H1 (cell line): ENCODE results near the gene RBCK1. TPM values are rescaled to one million over a fixed set of nuclear protein-coding genes. Genes with fewer than 3 reads are reported as not detected.

ENCODE experiments used
- CTCF ChIA-PET: fragments of 300-600 bp; sonication (Branson Sonifier 250); formaldehyde crosslinking; loops from one replicate; lab custom pipeline; 2021; ENCODE audit not compliant: partially characterized antibody; lab: Charles Lee
- POLR2A ChIA-PET: fragments of 300-600 bp; sonication (Branson Sonifier 250); formaldehyde crosslinking; loops from one replicate; lab custom pipeline; 2021; ENCODE audit warnings: inconsistent platforms; ENCODE audit not compliant: partially characterized antibody; lab: Charles Lee
- DNase-seq, 2 experiments: peaks; one replicate each; pipeline versions ENCODE4 v3.0.0 to v3.0.0-alpha.2; 2010 to 2022; ENCODE audit warnings: low spot score in 2 of 2, low read depth in 1 of 2, mixed read lengths in 1 of 2
- FAIRE-seq: peaks from 2 replicates; lab custom pipeline; 2011; peaks lifted over from hg19 to GRCh38; lab: Jason Lieb, UNC
- H2AFZ ChIP-seq: 2 replicates; pipeline ENCODE4 v1.8.1; 2012; ENCODE audit warnings: low read length, inconsistent platforms
- H2AK5ac ChIP-seq: 2 replicates; pipeline ENCODE4 v1.6.1; 2013; ENCODE audit warnings: low read depth, low read length
- H2BK120ac ChIP-seq: replicated peaks from 2 replicates; pipeline ENCODE3; 2013; ENCODE audit warnings: low read depth, low read length, inconsistent platforms
- H2BK12ac ChIP-seq: 2 replicates; pipeline ENCODE4 v1.6.1; 2013; ENCODE audit warnings: low read depth, low read length
- H2BK15ac ChIP-seq: 2 replicates; pipeline ENCODE4 v1.6.1; 2013; ENCODE audit warnings: low read length
- H2BK20ac ChIP-seq: 2 replicates; pipeline ENCODE4 v1.6.1; 2013; ENCODE audit warnings: low read length
- H2BK5ac ChIP-seq: 2 replicates; pipeline ENCODE4 v1.6.1; 2013; ENCODE audit warnings: low read depth, low read length
- H3K14ac ChIP-seq: 2 replicates; pipeline ENCODE4 v1.6.1; 2013; ENCODE audit warnings: inconsistent platforms; ENCODE audit not compliant: insufficient read length
- H3K18ac ChIP-seq: 2 replicates; pipeline ENCODE4 v1.6.1; 2013; ENCODE audit warnings: low read length; ENCODE audit errors: extremely low read depth
- H3K23ac ChIP-seq: 2 replicates; pipeline ENCODE4 v1.6.1; 2013; ENCODE audit warnings: inconsistent platforms; ENCODE audit not compliant: insufficient read length
- H3K23me2 ChIP-seq: 2 replicates; pipeline ENCODE4 v1.6.1; 2013; ENCODE audit warnings: low read depth, low read length
- H3K27ac ChIP-seq: 2 replicates; pipeline ENCODE4 v1.6.1; 2011; ENCODE audit warnings: low read depth, low read length, inconsistent platforms
- H3K27me3 ChIP-seq, 4 experiments: replicated peaks in 1 of 4; 1 replicate in 1 of 4; 2 replicates in 3 of 4; pipeline versions ENCODE4 v1.6.1 to v1.8.1; 2011 to 2013; ENCODE audit warnings: low read length in 3 of 4, mild to moderate bottlenecking in 3 of 4, inconsistent platforms in 2 of 4, mixed read lengths in 2 of 4, moderate library complexity in 1 of 4; ENCODE audit not compliant: control insufficient read depth in 3 of 4, insufficient read depth in 3 of 4; ENCODE audit errors: extremely low read depth in 1 of 4
- H3K36me3 ChIP-seq, 4 experiments: 2 replicates each; pipeline versions ENCODE4 v1.6.1 to v1.8.1; 2011 to 2013; ENCODE audit warnings: mild to moderate bottlenecking in 4 of 4, low read length in 3 of 4, moderate library complexity in 2 of 4, control low read depth in 1 of 4, inconsistent platforms in 1 of 4; ENCODE audit not compliant: insufficient read depth in 4 of 4, control insufficient read depth in 2 of 4
- H3K4ac ChIP-seq: replicated peaks from 2 replicates; pipeline ENCODE3; 2013; ENCODE audit warnings: low read length, low read depth, mixed read lengths, inconsistent platforms; ENCODE audit not compliant: insufficient read length
- H3K4me1 ChIP-seq, 4 experiments: replicated peaks in 1 of 4; 1 replicate in 1 of 4; 2 replicates in 3 of 4; pipeline versions ENCODE4 v1.6.1 to v1.8.1; 2011 to 2013; ENCODE audit warnings: low read length in 3 of 4, inconsistent platforms in 2 of 4, mixed read lengths in 1 of 4; ENCODE audit not compliant: insufficient read depth in 4 of 4, control insufficient read depth in 3 of 4
- H3K4me2 ChIP-seq, 2 experiments: 2 replicates each; pipeline versions ENCODE4 v1.6.1 to v1.8.1; 2011 to 2013; ENCODE audit warnings: low read depth in 2 of 2, low read length in 2 of 2, control low read depth in 1 of 2, inconsistent platforms in 1 of 2, mild to moderate bottlenecking in 1 of 2; ENCODE audit not compliant: insufficient read depth in 1 of 2
- H3K4me3 ChIP-seq, 4 experiments: fragments of 200-600, 300-600 bp in 1 of 4; sonication (generic), shearing (Covaris generic), sonication (Bioruptor Twin) in 1 of 4; 2 replicates each; pipeline versions ENCODE4 v1.5.1 to v1.8.1; 2011 to 2016; ENCODE audit warnings: low read length in 4 of 4, low read depth in 3 of 4, control low read depth in 2 of 4, inconsistent platforms in 2 of 4, mild to moderate bottlenecking in 2 of 4, mixed read lengths in 1 of 4, moderate library complexity in 1 of 4; ENCODE audit not compliant: insufficient read depth in 2 of 4; ENCODE audit errors: extremely low read depth in 1 of 4
- H3K56ac ChIP-seq: replicated peaks from 2 replicates; pipeline ENCODE3; 2013; ENCODE audit warnings: low read depth, mild to moderate bottlenecking, mixed read lengths, low read length, inconsistent platforms; ENCODE audit not compliant: insufficient read length
- H3K79me1 ChIP-seq: 2 replicates; pipeline ENCODE4 v1.6.1; 2013; ENCODE audit warnings: low read depth, low read length, control low read depth
- H3K79me2 ChIP-seq, 2 experiments: 2 replicates each; pipeline versions ENCODE4 v1.6.1 to v1.8.1; 2012 to 2013; ENCODE audit warnings: low read length in 2 of 2, mild to moderate bottlenecking in 2 of 2, inconsistent platforms in 1 of 2; ENCODE audit not compliant: insufficient read depth in 2 of 2, control insufficient read depth in 1 of 2
- H3K9ac ChIP-seq, 4 experiments: replicated peaks in 1 of 4; 1 replicate in 1 of 4; 2 replicates in 3 of 4; pipeline versions ENCODE4 v1.6.1 to v1.8.1; 2011 to 2013; ENCODE audit warnings: low read depth in 3 of 4, low read length in 3 of 4, control low read depth in 2 of 4, mild to moderate bottlenecking in 2 of 4, moderate library complexity in 2 of 4, inconsistent platforms in 1 of 4; ENCODE audit errors: extremely low read depth in 1 of 4
- H3K9me3 ChIP-seq, 2 experiments: 2 replicates each; pipeline versions ENCODE4 v1.6.1 to v1.8.1; 2012 to 2013; ENCODE audit warnings: mild to moderate bottlenecking in 2 of 2, moderate library complexity in 2 of 2, control low read depth in 1 of 2, inconsistent platforms in 1 of 2, low read depth in 1 of 2, low read length in 1 of 2, mixed read lengths in 1 of 2; ENCODE audit not compliant: insufficient read depth in 2 of 2
- H4K20me1 ChIP-seq, 2 experiments: replicated peaks in 1 of 2; 2 replicates each; pipeline versions ENCODE3 to v1.8.1; 2011 to 2013; ENCODE audit warnings: inconsistent platforms in 2 of 2, low read length in 2 of 2, mild to moderate bottlenecking in 1 of 2; ENCODE audit not compliant: insufficient read depth in 2 of 2, control insufficient read depth in 1 of 2
- H4K5ac ChIP-seq: 2 replicates; pipeline ENCODE4 v1.6.1; 2013; ENCODE audit warnings: low read length, low read depth, mixed read lengths, inconsistent platforms; ENCODE audit not compliant: insufficient read length
- H4K8ac ChIP-seq: 2 replicates; pipeline ENCODE4 v1.8.0; 2013; ENCODE audit warnings: mild to moderate bottlenecking, moderate library complexity, low read length, inconsistent platforms; ENCODE audit not compliant: insufficient read depth; ENCODE audit errors: extremely low read depth
- H4K91ac ChIP-seq: replicated peaks from 2 replicates; pipeline ENCODE3; 2013; ENCODE audit warnings: low read length, mixed read lengths, inconsistent platforms; ENCODE audit not compliant: insufficient read length
- CREB1 ChIP-seq: IDR thresholded peaks from 2 replicates; pipeline ENCODE4 v1.6.1; 2012; ENCODE audit warnings: inconsistent platforms
- SIN3A ChIP-seq, 2 experiments: IDR thresholded peaks in 1 of 2; conservative IDR thresholded peaks in 1 of 2; 2 replicates each; pipeline ENCODE4 v1.6.1; 2011 to 2012; ENCODE audit warnings: low read length in 2 of 2, improper control_type of control experiment in 1 of 2, low read depth in 1 of 2, mild to moderate bottlenecking in 1 of 2
- WGBS, 2 experiments: shearing (Covaris generic) in 1 of 2; methylation state at CpG; one replicate each; pipeline versions ENCODE4 v1.1.6 to v1.1.7; 2013 to 2015; ENCODE audit warnings: low lambda C conversion rate in 2 of 2, mixed read lengths in 2 of 2, inconsistent platforms in 1 of 2, low coverage in 1 of 2, missing lambda C conversion rate in 1 of 2; ENCODE audit not compliant: insufficient replicate concordance in 2 of 2, insufficient coverage in 1 of 2, insufficient read length in 1 of 2; ENCODE audit errors: extremely low coverage in 1 of 2, missing lambda C conversion rate in 1 of 2; 5-methylcytosine and 5-hydroxymethylcytosine counted together
- polyA plus RNA-seq, 7 experiments: library from polyadenylated mRNA; depleted of rRNA in 3 of 7; stranded (reverse) in 5 of 7; unstranded in 2 of 7; fragments of >200 nt in 5 of 7; fragments of 200-250 nt in 2 of 7; gene quantifications; 1 replicate in 5 of 7; 2 replicates in 1 of 7; 4 replicates in 1 of 7; pipeline versions ENCODE4 v1.2.1 to v1.2.3, GENCODE V29; 2011 to 2013; ENCODE audit warnings: missing spikeins in 2 of 7, mixed read lengths in 2 of 7
- total RNA-seq: library from RNA; stranded (reverse); fragmentation: NEBNext Ultra II Directional; extraction: Animal tissue kit (Norgen Biotek cat#: 25700); gene quantifications from 2 replicates; pipeline ENCODE4 v1.2.1, GENCODE V29; 2021

RBCK1 gene
- total and polyA plus RNA-seq, 2 of the 8 experiments (the other 6 are each of a cell fraction or from before 2014, with no cell fraction given), result 43.1 to 54.7 TPM

DNA sequence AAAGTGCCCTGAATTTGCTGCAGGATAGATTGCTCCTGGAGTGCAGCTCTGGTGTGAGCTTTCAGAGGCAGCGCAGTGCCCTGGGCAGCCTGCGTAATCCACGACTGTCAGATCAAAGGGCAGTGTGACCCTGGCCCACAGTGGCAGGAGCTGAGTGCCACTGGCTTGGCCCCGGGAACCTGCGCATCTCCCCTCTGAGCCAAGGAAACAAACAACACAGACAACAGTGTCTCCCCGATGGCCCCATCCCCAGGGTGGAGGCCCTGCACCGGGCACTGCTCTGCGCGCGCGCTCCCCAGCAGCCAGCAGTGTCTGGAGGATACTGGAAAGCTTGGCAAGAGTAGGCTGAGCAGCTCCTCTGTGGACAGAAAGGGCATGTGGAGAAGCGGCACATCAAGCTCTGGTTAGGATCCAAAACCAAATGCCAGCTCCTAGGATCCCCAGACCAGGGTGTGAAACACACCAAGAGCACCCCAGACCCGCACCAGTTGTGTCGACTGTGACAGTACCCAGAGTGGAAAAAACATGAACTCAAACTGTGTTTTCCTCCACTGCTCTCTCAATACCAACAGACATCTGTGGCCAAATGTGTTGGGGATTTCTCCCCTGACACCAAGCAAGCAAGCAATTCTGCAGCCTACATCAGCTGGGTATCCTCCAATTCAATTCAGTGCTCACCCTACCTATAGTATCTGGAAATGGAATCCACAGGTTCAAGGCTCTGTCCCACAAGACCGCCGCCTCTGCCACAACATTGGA lies 26.7 kb downstream of the RBCK1 start:
- no peak overlapping the region for H2AFZ ChIP-seq
- H3K9me3 ChIP-seq, result no peaks in the 10 kb centered on the region
- no peak overlapping the region for H2BK5ac ChIP-seq
- CTCF ChIA-PET, result interaction anchor here (1.3 to 4.1 kb wide), 5 partner anchors 14 to 304 kb away, joined by 3 to 17 read pairs (median 8); no protein-coding TSS in a partner anchor
- peaks cover 9 to 39% (median 18%) of the 10 kb centered on the region in 4 experiments; a peak in 6 of 8 replicates for H3K36me3 ChIP-seq
- no peak overlapping the region for H3K27ac ChIP-seq
- H2BK15ac ChIP-seq, result no peak overlapping the region
- DNase-seq, result no peak
- H3K4me2 ChIP-seq, result peak overlapping the region; percentile 43 to 57
- no peak overlapping the region; the same call in 1 of the 2 replicates for H2AK5ac ChIP-seq
- no peak overlapping the region for H2BK20ac ChIP-seq
- TF ChIP-seq SIN3A (conservative IDR thresholded peaks at IDR 0.05 in 1 of 2, IDR thresholded peaks at IDR 0.05 in 1 of 2; ENCODE audit: low read depth in 1 of 2, low read length in 2 of 2) (0 out of 4 replicates have a peak, but pooled peaks of 1 of the 2 experiments have one; percentile 20), CREB1 (no peak)
- TF ChIP-seq, all 59 proteins: peak for 1
- H3K56ac ChIP-seq, result no peak overlapping the region
- H4K5ac ChIP-seq, result no peak overlapping the region
- no peak overlapping the region for H3K9ac ChIP-seq
- no peak overlapping the region for H4K91ac ChIP-seq
- 69% methylated on average over 16 of the region's 16 CpGs; no CpG with 5 or more reads in 1 of the 2 experiments for WGBS, 2 experiments
- no peaks in the 10 kb centered on the region for H3K79me2 ChIP-seq
- H3K14ac ChIP-seq, result no peak overlapping the region
- no peak for FAIRE-seq
- peaks cover 0 to 11% (median 3%) of the 10 kb centered on the region in 4 experiments; a peak in 4 of 7 replicates for H3K27me3 ChIP-seq
- peak overlapping the region in 1 of 4 experiments; percentile 40; a peak in 2 of 8 replicates for H3K4me3 ChIP-seq
- H3K18ac ChIP-seq, result no peak overlapping the region
- H3K79me1 ChIP-seq, result no peaks in the 10 kb centered on the region
- no peak overlapping the region for H4K8ac ChIP-seq
- H3K23ac ChIP-seq, result no peak overlapping the region
- H3K23me2 ChIP-seq, result no peaks in the 10 kb centered on the region
- no peak overlapping the region for H2BK120ac ChIP-seq
- H3K4me1 ChIP-seq, result peaks cover 0 to 13% (median 5%) of the 10 kb centered on the region in 4 experiments; a peak in 6 of 7 replicates
- POLR2A ChIA-PET, result interaction anchor here (0.5 to 2.4 kb wide), 12 partner anchors 9 to 293 kb away, joined by 3 to 11 read pairs (median 3); partner anchors contain the start of genes RBCK1 and TBC1D20
- H2BK12ac ChIP-seq, result no peak overlapping the region
- no peak overlapping the region for H3K4ac ChIP-seq
- peaks cover 6 to 40% of the 10 kb centered on the region in 2 experiments for H4K20me1 ChIP-seq
